Effector memory CD8-positive, alpha-beta T cell (primary cell): ENCODE measurements around the gene TAAR5.
"Not testable (repeated sequence)": the region's sequence is repeated elsewhere in the genome, so short reads cannot be mapped to it uniquely, and the experiment has no call there.

Source experiments
- ATAC-seq: fragments of 150-1000 bp; cut with Tn5 transposase; replicated peaks from 2 replicates; pipeline ENCODE4 v1.10.0; 2021; ENCODE audit warnings: mild to moderate bottlenecking, moderate library complexity
- DNase-seq, 3 experiments: peaks; one replicate each; pipeline ENCODE4 v3.0.0; 2021
- H3K27ac Mint-ChIP-seq, 2 donors: one replicate each; pipeline ENCODE4 v1.8.0; 2022; ENCODE audit warnings: mild to moderate bottlenecking in 2 of 2, mixed read lengths in 2 of 2, moderate library complexity in 2 of 2
- H3K27me3 Mint-ChIP-seq, 2 donors: one replicate each; pipeline ENCODE4 v1.8.0; 2022; ENCODE audit warnings: mixed read lengths in 2 of 2
- H3K36me3 Mint-ChIP-seq: one replicate; pipeline ENCODE4 v1.8.0; 2022; ENCODE audit warnings: mild to moderate bottlenecking, moderate library complexity, mixed read lengths; ENCODE audit not compliant: insufficient read depth
- H3K4me1 Mint-ChIP-seq, 2 donors: one replicate each; pipeline ENCODE4 v1.8.0; 2022; ENCODE audit warnings: low read depth in 2 of 2, mixed read lengths in 2 of 2
- H3K4me3 Mint-ChIP-seq, 2 donors: one replicate each; pipeline ENCODE4 v1.8.0; 2022; ENCODE audit warnings: mild to moderate bottlenecking in 2 of 2, mixed read lengths in 2 of 2, moderate library complexity in 2 of 2
- H3K9me3 Mint-ChIP-seq, 2 donors: one replicate each; pipeline ENCODE4 v1.8.0; 2022; ENCODE audit warnings: mixed read lengths in 2 of 2

Gene TAAR5

GRCh38 chr6:132604635-132605152 lies 15.2 kb upstream of the TAAR5 start:
- Mint-ChIP-seq H3K27me3 (peaks cover 18 to 21% of the 10 kb centered on the region in 2 donors), H3K4me1 (peaks cover 0 to 3% of the 10 kb centered on the region in 2 donors), H3K9me3 (no peaks in the 10 kb centered on the region), H3K36me3 (no peaks in the 10 kb centered on the region), H3K4me3 (no peak overlapping the region), H3K27ac (no peak overlapping the region)
- DNase-seq: no peak
- ATAC-seq: no peak

DNA sequence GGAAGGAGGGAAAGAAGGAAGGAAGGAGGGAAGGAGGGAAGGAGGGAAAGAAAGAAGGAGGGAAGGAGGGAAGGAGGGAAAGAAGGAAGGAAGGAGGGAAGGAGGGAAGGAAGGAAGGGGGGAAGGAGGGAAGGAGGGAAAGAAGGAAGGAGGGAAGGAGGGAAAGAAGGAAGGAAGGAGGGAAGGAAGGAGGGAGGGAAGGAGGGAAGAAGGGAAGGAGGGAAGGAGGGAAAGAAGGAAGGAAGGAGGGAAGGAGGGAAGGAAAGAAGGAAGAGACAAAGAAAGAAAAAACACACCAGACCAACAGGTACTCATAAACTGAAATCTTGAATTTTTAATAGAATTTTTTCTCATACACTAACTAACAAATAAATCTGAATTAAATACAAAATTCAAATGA lies 11.4 kb upstream of the TAAR5 start:
- H3K9me3 Mint-ChIP-seq, H3K36me3 Mint-ChIP-seq, ATAC-seq, H3K27ac Mint-ChIP-seq, H3K4me3 Mint-ChIP-seq, H3K4me1 Mint-ChIP-seq, DNase-seq: not testable (repeated sequence)
- H3K27me3 Mint-ChIP-seq: peaks cover 28 to 31% of the 10 kb centered on the region in 2 donors

DNA sequence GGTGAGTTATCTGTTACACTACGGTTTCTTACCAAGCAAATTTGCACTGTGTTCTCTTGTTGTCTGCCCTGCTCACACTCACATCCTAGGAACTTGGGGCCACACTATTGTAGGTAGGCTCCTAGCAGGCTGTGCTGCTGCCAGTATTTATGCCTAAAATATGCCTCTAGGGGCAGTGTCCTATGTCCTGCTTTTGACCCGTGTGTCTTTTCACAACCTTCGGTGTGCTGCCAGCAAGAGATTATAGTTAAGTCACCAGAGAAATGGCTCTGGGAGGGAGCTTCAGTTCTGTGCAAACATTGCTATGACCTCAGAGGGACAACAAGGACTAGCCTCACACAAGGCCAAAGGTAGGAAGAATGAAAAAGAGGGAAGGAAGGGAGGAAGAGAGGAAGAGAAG lies 8.9 kb upstream of the TAAR5 start:
- Mint-ChIP-seq H3K27ac (no peak overlapping the region), H3K4me1 (peaks cover 0 to 3% of the 10 kb centered on the region in 2 donors), H3K4me3 (no peak overlapping the region), H3K9me3 (no peaks in the 10 kb centered on the region), H3K36me3 (no peaks in the 10 kb centered on the region), H3K27me3 (peaks cover 18 to 35% of the 10 kb centered on the region in 2 donors)
- no peak for DNase-seq
- ATAC-seq: peak; percentile 27

GRCh38 chr6:132596201-132596600 lies 6.7 kb upstream of the TAAR5 start:
- H3K36me3 Mint-ChIP-seq: no peaks in the 10 kb centered on the region
- H3K27ac Mint-ChIP-seq: no peak overlapping the region
- peaks cover 18 to 53% of the 10 kb centered on the region in 2 donors for H3K27me3 Mint-ChIP-seq
- DNase-seq (no peak), ATAC-seq (no peak)
- no peak overlapping the region for H3K4me3 Mint-ChIP-seq
- H3K9me3 Mint-ChIP-seq: no peaks in the 10 kb centered on the region
- H3K4me1 Mint-ChIP-seq: peaks cover 0 to 3% of the 10 kb centered on the region in 2 donors

DNA sequence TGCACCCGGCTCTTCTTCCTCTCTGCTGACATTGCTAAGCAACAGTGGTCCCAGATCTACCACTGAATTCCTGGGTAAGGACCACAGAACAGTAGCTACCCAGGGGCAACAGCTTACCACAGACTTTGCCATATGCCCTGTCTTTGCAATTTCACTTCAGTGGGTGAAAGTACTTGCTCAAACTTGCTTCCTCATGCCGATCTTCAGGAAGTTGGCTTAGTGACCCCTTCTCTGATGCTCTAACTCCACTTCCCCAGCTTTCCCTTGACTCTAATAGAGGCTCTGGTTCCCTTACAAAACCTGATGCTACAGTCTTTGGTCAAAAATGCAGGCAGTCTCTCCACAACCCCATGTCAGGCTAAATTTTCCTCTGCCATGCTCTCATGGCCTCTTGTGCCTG lies 3.3 kb upstream of the TAAR5 start:
- H3K27me3 Mint-ChIP-seq: peaks cover 16 to 56% of the 10 kb centered on the region in 2 donors
- H3K27ac Mint-ChIP-seq: no peak overlapping the region
- H3K4me3 Mint-ChIP-seq: no peak overlapping the region
- DNase-seq (no peak), ATAC-seq (no peak)
- no peaks in the 10 kb centered on the region for H3K9me3 Mint-ChIP-seq
- no peaks in the 10 kb centered on the region for H3K36me3 Mint-ChIP-seq
- H3K4me1 Mint-ChIP-seq: no peaks in the 10 kb centered on the region

DNA sequence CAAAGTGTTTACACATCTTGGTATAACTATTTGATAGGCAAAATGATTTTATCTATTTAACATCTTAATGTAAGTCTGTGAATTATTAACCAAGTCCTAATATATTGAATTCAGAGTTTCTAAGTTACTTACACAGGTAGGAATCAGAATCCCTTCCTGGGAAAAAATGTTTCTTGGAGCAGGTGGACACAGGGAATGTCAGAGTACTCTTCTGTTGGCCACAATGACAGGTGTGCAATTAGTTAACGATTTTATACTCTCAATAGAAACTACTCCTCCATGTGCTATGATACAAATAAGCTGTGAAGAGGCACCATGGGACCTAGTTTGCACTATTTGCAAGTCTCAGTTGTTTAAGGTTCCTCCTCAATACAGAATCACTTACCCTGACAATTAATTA lies 821 bp upstream of the TAAR5 start:
- H3K27me3 Mint-ChIP-seq: peaks cover 14 to 70% of the 10 kb centered on the region in 2 donors
- H3K27ac Mint-ChIP-seq: no peak overlapping the region
- no peak overlapping the region for H3K4me3 Mint-ChIP-seq
- H3K36me3 Mint-ChIP-seq: no peaks in the 10 kb centered on the region
- DNase-seq (no peak), ATAC-seq (no peak)
- no peaks in the 10 kb centered on the region for H3K4me1 Mint-ChIP-seq
- H3K9me3 Mint-ChIP-seq: no peaks in the 10 kb centered on the region

GRCh38 chr6:132587424-132587823 lies 2.1 kb downstream of the TAAR5 start:
- Mint-ChIP-seq H3K4me3 (no peak overlapping the region), H3K4me1 (no peaks in the 10 kb centered on the region), H3K27me3 (peaks cover 33 to 62% of the 10 kb centered on the region in 2 donors), H3K36me3 (no peaks in the 10 kb centered on the region), H3K27ac (no peak overlapping the region), H3K9me3 (no peaks in the 10 kb centered on the region)
- ATAC-seq (no peak), DNase-seq (no peak)

- no peak for ATAC-seq
- Mint-ChIP-seq H3K9me3 (peaks cover 0 to 3% of the 10 kb centered on the region in 2 donors), H3K4me3 (no peak overlapping the region), H3K36me3 (no peaks in the 10 kb centered on the region), H3K27me3 (peaks cover 35 to 67% of the 10 kb centered on the region in 2 donors), H3K27ac (no peak overlapping the region), H3K4me1 (no peaks in the 10 kb centered on the region)
- DNase-seq: no peak
Measured at GRCh38 chr6:132584698-132585097, 4.8 kb downstream of the TAAR5 start.

GRCh38 chr6:132571774-132572173 lies 17.8 kb downstream of the TAAR5 start:
- no peak overlapping the region for H3K4me3 Mint-ChIP-seq
- no peaks in the 10 kb centered on the region for H3K4me1 Mint-ChIP-seq
- ATAC-seq (no peak), DNase-seq (no peak)
- H3K36me3 Mint-ChIP-seq: no peaks in the 10 kb centered on the region
- H3K9me3 Mint-ChIP-seq: no peaks in the 10 kb centered on the region
- no peak overlapping the region for H3K27ac Mint-ChIP-seq
- peaks cover 42 to 47% of the 10 kb centered on the region in 2 donors for H3K27me3 Mint-ChIP-seq

DNA sequence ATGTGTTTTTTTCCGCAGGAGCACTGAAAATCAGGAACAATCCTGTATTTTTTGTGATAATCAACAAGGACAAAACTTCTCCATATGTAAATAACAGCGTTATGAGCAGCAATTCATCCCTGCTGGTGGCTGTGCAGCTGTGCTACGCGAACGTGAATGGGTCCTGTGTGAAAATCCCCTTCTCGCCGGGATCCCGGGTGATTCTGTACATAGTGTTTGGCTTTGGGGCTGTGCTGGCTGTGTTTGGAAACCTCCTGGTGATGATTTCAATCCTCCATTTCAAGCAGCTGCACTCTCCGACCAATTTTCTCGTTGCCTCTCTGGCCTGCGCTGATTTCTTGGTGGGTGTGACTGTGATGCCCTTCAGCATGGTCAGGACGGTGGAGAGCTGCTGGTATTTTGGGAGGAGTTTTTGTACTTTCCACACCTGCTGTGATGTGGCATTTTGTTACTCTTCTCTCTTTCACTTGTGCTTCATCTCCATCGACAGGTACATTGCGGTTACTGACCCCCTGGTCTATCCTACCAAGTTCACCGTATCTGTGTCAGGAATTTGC lies 19.2 kb downstream of the TAAR5 start, which contains the start of gene TAAR6:
TAAR6 (plus strand) TSS at position 102 of the 557 bp plus-strand sequence; CDS start at position 102, 0 bp downstream.
- no peaks in the 10 kb centered on the region for H3K4me1 Mint-ChIP-seq
- H3K27me3 Mint-ChIP-seq: peaks cover 47 to 48% of the 10 kb centered on the region in 2 donors
- H3K4me3 Mint-ChIP-seq: no peak within 1 kb of the TSS
- ATAC-seq: no peak
- no peak within 1 kb of the TSS for H3K27ac Mint-ChIP-seq
- H3K9me3 Mint-ChIP-seq: no peaks in the 10 kb centered on the region
- no peaks in the 10 kb centered on the region for H3K36me3 Mint-ChIP-seq
- no peak for DNase-seq

- H3K4me3 Mint-ChIP-seq: no peak overlapping the region
Measured at GRCh38 chr6:132569170-132569569, 20.4 kb downstream of the TAAR5 start.

GRCh38 chr6:132568611-132569010 lies 20.9 kb downstream of the TAAR5 start:
- H3K36me3 Mint-ChIP-seq: no peaks in the 10 kb centered on the region
- no peak for DNase-seq
- ATAC-seq: no peak
- no peaks in the 10 kb centered on the region for H3K4me1 Mint-ChIP-seq
- no peak overlapping the region for H3K27ac Mint-ChIP-seq
- no peaks in the 10 kb centered on the region for H3K9me3 Mint-ChIP-seq
- H3K27me3 Mint-ChIP-seq: peaks cover 45 to 56% of the 10 kb centered on the region in 2 donors
- no peak overlapping the region for H3K4me3 Mint-ChIP-seq

More at GRCh38 chr6:132569170-132569569, 20.4 kb downstream of the TAAR5 start:
- H3K36me3 Mint-ChIP-seq: no peaks in the 10 kb centered on the region
- H3K27ac Mint-ChIP-seq: no peak overlapping the region
- no peaks in the 10 kb centered on the region for H3K9me3 Mint-ChIP-seq
- no peak for ATAC-seq
- DNase-seq: no peak
- peaks cover 45 to 56% of the 10 kb centered on the region in 2 donors for H3K27me3 Mint-ChIP-seq
- no peaks in the 10 kb centered on the region for H3K4me1 Mint-ChIP-seq

GRCh38 chr6:132567566-132567965 lies 22.0 kb downstream of the TAAR5 start:
- no peak overlapping the region for H3K4me3 Mint-ChIP-seq
- no peak for ATAC-seq

DNA sequence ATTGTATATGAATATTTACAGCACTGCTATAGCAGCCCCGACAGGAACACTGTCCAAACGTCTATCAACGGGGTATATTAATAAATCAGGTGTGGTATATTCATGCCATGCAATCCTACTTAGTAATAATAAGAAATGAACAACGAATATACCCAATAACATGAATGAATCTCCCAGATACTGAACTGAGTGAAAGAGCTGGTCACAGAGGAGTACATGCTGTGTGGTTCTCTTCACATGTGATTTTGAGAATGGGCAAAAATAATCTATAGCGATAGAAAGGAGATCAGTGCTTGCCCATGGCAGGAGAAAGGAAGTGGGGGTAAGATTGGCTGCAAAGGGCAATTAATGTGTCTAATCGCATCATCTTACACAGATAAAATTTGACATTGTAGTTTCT lies 23.1 kb downstream of the TAAR5 start:
- no peaks in the 10 kb centered on the region for H3K36me3 Mint-ChIP-seq
- no peak for ATAC-seq
- peaks cover 35 to 57% of the 10 kb centered on the region in 2 donors for H3K27me3 Mint-ChIP-seq
- DNase-seq: no peak
- no peak overlapping the region for H3K27ac Mint-ChIP-seq
- H3K9me3 Mint-ChIP-seq: no peaks in the 10 kb centered on the region
- H3K4me1 Mint-ChIP-seq: no peaks in the 10 kb centered on the region
- H3K4me3 Mint-ChIP-seq: no peak overlapping the region

More at GRCh38 chr6:132567566-132567965, 22.0 kb downstream of the TAAR5 start:
- no peaks in the 10 kb centered on the region for H3K4me1 Mint-ChIP-seq
- peaks cover 43 to 56% of the 10 kb centered on the region in 2 donors for H3K27me3 Mint-ChIP-seq
- H3K36me3 Mint-ChIP-seq: no peaks in the 10 kb centered on the region
- no peak overlapping the region for H3K27ac Mint-ChIP-seq
- no peaks in the 10 kb centered on the region for H3K9me3 Mint-ChIP-seq
- DNase-seq: no peak
